Activated CD4-positive, alpha-beta memory T cell treated with anti-CD3 and anti-CD28 coated beads, Interleukin-2, amount 10 ng/mL, durations not matched to agents 7 days and 5 days (primary cell): ENCODE data around the gene SIPA1L3. TPM values are rescaled to one million over a fixed set of nuclear protein-coding genes. Genes with fewer than 3 reads are reported as not detected.
A peak's percentile ranks its signal among the peaks of the same experiment; 100 is the strongest.

Experiments used
- CTCF ChIA-PET: fragments of 350-600 bp; sonication (Branson Sonifier 250); formaldehyde crosslinking; loops from one replicate; lab custom pipeline; 2021; ENCODE audit warnings: antibody characterized with exemption, inconsistent platforms; lab: Charles Lee
- POLR2A ChIA-PET: fragments of 350-600 bp; sonication (Branson Sonifier 250); formaldehyde crosslinking; loops from one replicate; lab custom pipeline; 2021; ENCODE audit warnings: antibody characterized with exemption; lab: Charles Lee
- DNase-seq: peaks from one replicate; pipeline ENCODE4 v3.0.0-alpha.2; 2020
- H3K27ac Mint-ChIP-seq: one replicate; pipeline ENCODE4 v1.8.0; 2021; ENCODE audit warnings: mild to moderate bottlenecking, mixed read lengths
- H3K27me3 Mint-ChIP-seq: one replicate; pipeline ENCODE4 v1.8.0; 2021; ENCODE audit warnings: mixed read lengths
- H3K36me3 Mint-ChIP-seq: one replicate; pipeline ENCODE4 v1.8.0; 2021; ENCODE audit warnings: low read depth, mixed read lengths
- H3K4me1 Mint-ChIP-seq: one replicate; pipeline ENCODE4 v1.8.0; 2021; ENCODE audit warnings: mixed read lengths
- H3K4me3 Mint-ChIP-seq: one replicate; pipeline ENCODE4 v1.8.0; 2021; ENCODE audit warnings: mild to moderate bottlenecking, mixed read lengths
- H3K9me3 Mint-ChIP-seq: one replicate; pipeline ENCODE4 v1.8.0; 2021; ENCODE audit warnings: mixed read lengths
- total RNA-seq, 2 experiments: library from RNA; stranded (reverse); gene quantifications; one replicate each; pipeline ENCODE4 v1.2.3, GENCODE V29; 2021

Gene SIPA1L3
- total RNA-seq, 2 experiments from 2014 or later: 13.6 to 15.2 TPM

- H3K4me3 Mint-ChIP-seq: no peak overlapping the region
- DNase-seq: no peak
- H3K4me1 Mint-ChIP-seq: peaks cover 15% of the 10 kb centered on the region
- no peak overlapping the region for H3K27ac Mint-ChIP-seq
- ChIA-PET POLR2A (no interaction called here), CTCF (no interaction called here)
- peaks cover 39% of the 10 kb centered on the region for H3K27me3 Mint-ChIP-seq
- no peaks in the 10 kb centered on the region for H3K9me3 Mint-ChIP-seq
- no peaks in the 10 kb centered on the region for H3K36me3 Mint-ChIP-seq
Measured at GRCh38 chr19:38210458-38210987, 303.5 kb downstream of the SIPA1L3 start.

GRCh38 chr19:38211151-38211591, 304.2 kb downstream of the SIPA1L3 start:
- Mint-ChIP-seq H3K9me3 (no peaks in the 10 kb centered on the region), H3K4me1 (peaks cover 16% of the 10 kb centered on the region), H3K27me3 (peaks cover 41% of the 10 kb centered on the region), H3K4me3 (no peak overlapping the region), H3K27ac (no peak overlapping the region), H3K36me3 (no peaks in the 10 kb centered on the region)
- ChIA-PET CTCF (no interaction called here), POLR2A (no interaction called here)
- no peak for DNase-seq

DNA sequence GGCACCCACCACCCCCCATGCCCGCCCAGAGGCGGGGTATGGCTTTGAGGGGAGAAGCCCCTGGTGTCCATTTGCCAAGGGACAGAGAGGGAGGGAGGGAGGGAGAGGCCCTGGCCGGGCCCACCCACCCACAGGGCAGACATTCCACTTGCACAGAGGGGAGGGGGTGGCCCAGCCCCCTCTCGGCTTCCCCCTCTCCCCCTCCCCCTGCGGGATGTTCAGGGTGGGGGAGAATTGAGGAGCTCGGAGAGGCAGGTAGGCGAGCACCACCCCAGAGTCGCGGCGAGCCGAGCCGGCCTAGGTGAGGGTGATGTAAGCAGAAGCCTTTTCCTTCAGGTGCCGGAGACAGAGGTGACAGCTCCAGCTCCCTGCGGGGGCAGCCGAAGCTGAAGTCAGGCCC, 304.8 kb downstream of the SIPA1L3 start:
- Mint-ChIP-seq H3K4me3 (no peak overlapping the region), H3K36me3 (no peaks in the 10 kb centered on the region), H3K27ac (no peak overlapping the region), H3K9me3 (no peaks in the 10 kb centered on the region), H3K4me1 (peaks cover 16% of the 10 kb centered on the region), H3K27me3 (peaks cover 41% of the 10 kb centered on the region)
- POLR2A ChIA-PET: no interaction called here
- CTCF ChIA-PET: no interaction called here
- DNase-seq: no peak

DNA sequence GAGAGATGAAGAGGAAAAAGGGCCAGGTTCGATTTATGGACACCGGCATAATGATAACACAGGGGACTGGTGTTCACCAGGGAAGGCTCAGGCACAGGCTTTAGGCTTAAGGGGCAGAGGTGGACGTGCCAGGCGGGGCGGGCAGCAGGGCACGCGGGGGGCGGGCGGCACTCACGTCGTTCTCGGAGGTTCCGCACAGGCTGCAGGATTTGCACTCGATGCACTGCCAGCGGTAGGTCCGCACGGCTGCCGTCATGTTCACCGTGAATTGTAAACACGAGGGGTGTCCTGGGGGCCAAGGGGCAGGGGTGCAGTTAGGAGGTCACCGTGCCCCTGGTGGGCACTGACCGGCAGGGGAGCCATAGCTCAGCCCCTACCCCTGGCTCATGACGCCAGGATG, 306.5 kb downstream of the SIPA1L3 start:
- POLR2A ChIA-PET: no interaction called here
- Mint-ChIP-seq H3K9me3 (no peaks in the 10 kb centered on the region), H3K36me3 (no peaks in the 10 kb centered on the region), H3K4me3 (no peak overlapping the region), H3K4me1 (peaks cover 16% of the 10 kb centered on the region), H3K27ac (no peak overlapping the region), H3K27me3 (peaks cover 38% of the 10 kb centered on the region)
- CTCF ChIA-PET: interaction anchor here (0.7 to 2.1 kb wide), 2 partner anchors 12 to 252 kb away, joined by 3 to 7 read pairs; no protein-coding TSS in a partner anchor
- DNase-seq: no peak

DNA sequence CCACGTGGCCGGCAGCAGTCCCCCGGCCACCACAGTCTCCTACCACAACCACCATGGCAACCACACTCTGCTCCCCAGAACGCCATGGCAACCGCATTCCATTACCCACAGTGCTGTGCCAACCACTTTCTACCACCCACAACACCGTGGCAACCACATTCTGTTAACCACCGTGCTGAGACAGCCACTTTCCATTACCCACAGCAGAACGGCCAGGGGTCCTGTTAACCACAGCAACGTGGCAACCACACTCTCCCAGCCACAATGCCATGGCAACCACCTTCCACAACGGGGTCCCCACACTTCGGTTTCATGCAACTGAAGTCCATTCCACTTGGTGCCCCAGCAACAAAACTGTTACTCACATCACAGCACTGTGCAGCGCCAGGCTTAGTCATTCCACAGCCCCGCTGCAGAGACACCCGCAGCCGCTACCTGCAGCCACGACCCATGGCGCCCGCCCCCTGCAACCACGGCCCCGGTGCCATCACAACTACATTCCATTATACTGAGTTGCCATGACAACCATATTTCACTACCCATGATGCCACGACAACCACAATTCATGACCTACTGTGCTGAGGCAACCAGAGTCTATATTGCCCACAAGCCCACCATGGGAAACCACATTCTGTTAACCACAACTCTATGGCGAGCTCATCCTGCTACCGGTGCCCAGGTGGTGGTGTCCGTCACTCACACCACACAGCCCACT, 307.1 kb downstream of the SIPA1L3 start:
- peaks cover 16% of the 10 kb centered on the region for H3K4me1 Mint-ChIP-seq
- ChIA-PET CTCF (interaction anchor here (2.1 kb wide), 1 partner anchor 11 kb away, joined by 7 read pairs; no protein-coding TSS in a partner anchor), POLR2A (interaction anchor here (1.0 kb wide), 1 partner anchor 165 kb away, joined by 3 read pairs; no protein-coding TSS in a partner anchor)
- peaks cover 36% of the 10 kb centered on the region for H3K27me3 Mint-ChIP-seq
- peak; percentile 68 for DNase-seq
- H3K4me3 Mint-ChIP-seq: peak overlapping the region; percentile 36
- no peaks in the 10 kb centered on the region for H3K9me3 Mint-ChIP-seq
- peak overlapping the region; percentile 51 for H3K27ac Mint-ChIP-seq
- H3K36me3 Mint-ChIP-seq: no peaks in the 10 kb centered on the region

DNA sequence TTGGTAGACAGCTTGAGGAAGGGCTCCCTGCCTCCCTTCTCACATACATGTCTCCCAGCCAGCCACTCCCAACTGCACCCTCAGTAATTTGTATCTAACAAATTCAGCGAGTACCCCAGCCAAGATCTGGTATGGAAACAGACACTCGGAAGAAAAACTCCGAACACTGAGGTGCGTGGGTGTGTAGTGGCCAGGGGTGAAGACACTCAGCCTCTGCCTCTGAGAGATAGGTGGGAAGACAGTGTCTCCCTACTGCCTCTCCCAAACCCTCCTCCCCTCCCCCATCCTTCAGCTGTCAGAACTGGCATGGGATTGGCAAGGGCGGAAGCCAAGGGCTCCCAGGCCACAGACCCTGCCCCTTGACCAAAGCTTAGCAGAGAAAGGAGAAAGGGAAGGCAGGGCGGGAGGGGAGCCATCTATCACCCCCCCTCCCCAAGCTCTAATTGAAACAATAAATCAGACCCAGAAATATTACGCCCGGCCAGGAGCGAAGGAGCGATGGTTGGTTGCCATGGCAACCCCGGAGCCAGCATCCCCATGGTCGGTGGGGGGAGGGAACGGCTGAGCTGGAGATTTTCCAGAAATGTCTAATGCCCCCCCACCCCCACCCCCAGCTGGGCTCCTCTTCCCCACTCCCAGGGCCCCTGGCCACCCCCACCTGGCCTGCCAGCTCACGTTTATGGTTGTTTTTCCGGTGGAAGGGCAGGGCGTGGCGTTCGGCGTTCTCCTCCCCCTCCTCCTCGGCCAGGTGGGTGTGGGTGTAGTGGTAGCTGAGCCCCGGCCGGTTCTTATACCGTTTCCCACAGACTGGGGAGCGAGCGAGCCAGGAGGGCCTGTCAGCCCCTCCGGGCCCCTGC, 310.0 kb downstream of the SIPA1L3 start:
- Mint-ChIP-seq H3K27ac (no peak overlapping the region), H3K4me3 (no peak overlapping the region), H3K4me1 (peaks cover 16% of the 10 kb centered on the region), H3K9me3 (no peaks in the 10 kb centered on the region), H3K36me3 (no peaks in the 10 kb centered on the region), H3K27me3 (peaks cover 31% of the 10 kb centered on the region)
- ChIA-PET POLR2A (no interaction called here), CTCF (interaction anchor here (0.8 kb wide), 1 partner anchor 9 kb away, joined by 3 read pairs; no protein-coding TSS in a partner anchor)
- DNase-seq: no peak

- Mint-ChIP-seq H3K4me3 (no peak overlapping the region), H3K27ac (no peak overlapping the region), H3K4me1 (peaks cover 19% of the 10 kb centered on the region), H3K27me3 (peaks cover 36% of the 10 kb centered on the region), H3K36me3 (peaks cover 3% of the 10 kb centered on the region), H3K9me3 (no peaks in the 10 kb centered on the region)
- no peak for DNase-seq
- CTCF ChIA-PET: no interaction called here
- POLR2A ChIA-PET: no interaction called here
Measured at GRCh38 chr19:38218204-38218603, 311.2 kb downstream of the SIPA1L3 start.

DNA sequence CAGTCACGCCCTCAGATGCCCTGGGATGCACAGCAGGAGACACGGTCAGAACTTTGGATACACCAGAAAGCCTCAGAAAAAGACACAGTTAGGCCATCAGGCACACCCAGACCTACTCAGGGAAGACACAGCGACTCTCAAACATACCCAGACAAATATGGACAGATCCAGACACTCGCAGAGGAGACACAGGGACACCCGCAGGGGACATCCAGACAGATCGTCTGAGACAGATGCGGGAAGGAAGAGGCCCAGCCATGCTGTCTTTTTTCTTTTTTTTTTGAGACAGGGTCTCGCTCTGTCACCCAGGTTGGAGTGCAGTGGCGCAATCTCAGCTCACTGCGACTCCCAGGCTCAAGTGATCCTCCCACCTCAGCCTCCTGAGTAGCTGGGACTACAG, 312.2 kb downstream of the SIPA1L3 start:
- no peak for DNase-seq
- ChIA-PET POLR2A (no interaction called here), CTCF (no interaction called here)
- Mint-ChIP-seq H3K27ac (no peak overlapping the region), H3K4me3 (no peak overlapping the region), H3K4me1 (peaks cover 13% of the 10 kb centered on the region), H3K9me3 (no peaks in the 10 kb centered on the region), H3K36me3 (peaks cover 4% of the 10 kb centered on the region), H3K27me3 (peaks cover 39% of the 10 kb centered on the region)

- Mint-ChIP-seq H3K36me3 (peaks cover 7% of the 10 kb centered on the region), H3K9me3 (no peaks in the 10 kb centered on the region), H3K27ac (no peak overlapping the region), H3K4me1 (peaks cover 13% of the 10 kb centered on the region), H3K27me3 (peaks cover 45% of the 10 kb centered on the region), H3K4me3 (no peak overlapping the region)
- POLR2A ChIA-PET: no interaction called here
- no peak for DNase-seq
- CTCF ChIA-PET: interaction anchor here (1.0 kb wide), 1 partner anchor 12 kb away, joined by 5 read pairs; no protein-coding TSS in a partner anchor
Measured at GRCh38 chr19:38221421-38221820, 314.4 kb downstream of the SIPA1L3 start.

DNA sequence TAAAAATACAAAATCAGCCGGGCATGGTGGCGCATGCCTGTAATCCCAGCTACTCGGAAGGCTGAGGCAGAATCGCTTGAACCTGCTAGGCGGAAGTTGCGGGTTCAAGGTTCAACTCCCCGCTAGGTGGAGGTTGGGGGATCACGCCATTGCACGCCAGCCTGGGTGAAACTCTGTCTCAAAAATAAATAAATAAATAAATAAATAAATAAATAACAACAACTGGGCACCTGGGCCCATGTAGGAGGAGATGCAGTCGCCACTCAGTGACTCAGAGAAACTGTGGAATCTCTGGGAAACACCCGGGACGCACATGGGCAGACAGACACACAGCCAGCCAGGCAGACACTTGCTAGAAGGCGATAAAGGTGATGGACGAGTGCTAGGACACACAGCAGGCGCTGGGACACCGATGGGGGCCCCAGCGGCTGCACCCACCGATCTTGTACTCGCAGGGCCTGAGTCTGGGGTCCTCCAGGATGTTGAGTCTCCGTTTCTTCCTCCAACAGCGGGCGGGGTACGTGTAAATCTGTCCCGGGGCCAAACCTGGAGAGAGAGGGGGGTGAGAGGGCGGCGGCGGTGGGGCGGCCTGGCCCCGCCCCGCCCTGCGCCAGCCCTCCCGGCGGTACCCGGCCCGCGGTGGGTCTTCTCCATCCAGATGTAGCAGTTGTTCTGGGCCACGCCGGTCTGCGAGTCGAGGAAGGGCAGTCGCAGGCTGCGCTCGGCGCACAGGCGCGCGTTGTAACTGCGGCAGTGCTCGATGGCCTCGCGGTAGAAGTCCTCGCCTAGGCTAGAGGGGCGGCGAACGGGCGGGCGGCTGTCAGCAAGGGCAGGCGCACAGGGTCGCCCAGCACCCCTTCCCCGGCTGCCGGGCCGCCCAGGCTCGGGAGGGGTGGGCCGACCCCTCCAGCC, 315.2 kb downstream of the SIPA1L3 start:
- Mint-ChIP-seq H3K4me3 (no peak overlapping the region), H3K27me3 (peaks cover 52% of the 10 kb centered on the region), H3K4me1 (peaks cover 13% of the 10 kb centered on the region), H3K27ac (no peak overlapping the region), H3K36me3 (peaks cover 7% of the 10 kb centered on the region), H3K9me3 (no peaks in the 10 kb centered on the region)
- ChIA-PET POLR2A (no interaction called here), CTCF (interaction anchor here (1.0 kb wide), 1 partner anchor 11 kb away, joined by 5 read pairs; no protein-coding TSS in a partner anchor)
- no peak for DNase-seq

DNA sequence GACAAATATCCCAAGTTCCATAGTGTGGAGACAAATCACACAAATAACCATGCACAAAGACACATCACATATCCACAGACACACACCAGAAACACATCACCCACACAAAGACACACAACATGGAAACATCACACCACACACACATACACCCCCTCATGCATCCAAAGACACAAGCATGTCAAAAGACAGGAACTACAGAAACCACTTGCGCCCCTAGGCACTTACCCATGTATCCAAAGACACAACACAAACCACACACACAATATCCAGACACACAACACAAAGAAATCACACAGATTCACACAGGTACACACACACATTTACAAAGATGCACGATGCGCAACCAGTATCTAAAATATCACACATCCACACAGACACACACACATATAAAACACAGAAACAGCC, 316.1 kb downstream of the SIPA1L3 start:
- H3K9me3 Mint-ChIP-seq: no peaks in the 10 kb centered on the region
- ChIA-PET CTCF (no interaction called here), POLR2A (no interaction called here)

DNA sequence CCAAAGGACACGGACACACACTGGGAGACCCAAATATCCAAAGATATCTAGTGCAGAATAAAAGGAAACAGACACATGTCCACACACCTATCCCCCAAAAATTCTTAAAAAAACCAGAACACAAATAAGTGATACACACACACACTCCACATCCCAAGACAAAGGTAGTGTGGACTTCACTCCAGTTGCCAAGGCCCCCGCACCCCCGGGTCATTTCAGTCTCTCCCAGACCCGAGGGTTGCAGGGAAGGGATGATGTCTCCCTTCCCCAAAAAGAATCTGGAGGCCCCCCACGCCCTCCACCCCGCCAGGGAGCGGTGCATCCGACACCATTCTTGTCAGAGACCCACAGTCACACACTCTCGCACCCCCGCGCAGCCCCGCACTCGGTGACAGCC, 316.6 kb downstream of the SIPA1L3 start:
- H3K36me3 Mint-ChIP-seq: peaks cover 7% of the 10 kb centered on the region
- no peaks in the 10 kb centered on the region for H3K9me3 Mint-ChIP-seq
- DNase-seq: no peak
- CTCF ChIA-PET: no interaction called here
- peaks cover 59% of the 10 kb centered on the region for H3K27me3 Mint-ChIP-seq
- peak overlapping the region; percentile 1 for H3K4me3 Mint-ChIP-seq
- H3K4me1 Mint-ChIP-seq: peaks cover 16% of the 10 kb centered on the region
- H3K27ac Mint-ChIP-seq: no peak overlapping the region
- POLR2A ChIA-PET: no interaction called here

More for the DNA sequence above, 316.1 kb downstream of the SIPA1L3 start:
- Mint-ChIP-seq H3K36me3 (peaks cover 7% of the 10 kb centered on the region), H3K27ac (no peak overlapping the region), H3K27me3 (peaks cover 61% of the 10 kb centered on the region), H3K4me1 (peaks cover 16% of the 10 kb centered on the region), H3K4me3 (peak overlapping the region; percentile 1)
- DNase-seq: no peak
